Measurements from ENCODE around the gene CDHR1. TPM values are rescaled to one million over a fixed set of nuclear protein-coding genes. Genes with fewer than 3 reads are reported as not detected.
A peak's percentile ranks its signal among the peaks of the same experiment; 100 is the strongest.

The CDHR1 gene
- total and polyA plus RNA-seq, 2 experiments from 2014 or later = 3.2 to 6.6 TPM

DNA sequence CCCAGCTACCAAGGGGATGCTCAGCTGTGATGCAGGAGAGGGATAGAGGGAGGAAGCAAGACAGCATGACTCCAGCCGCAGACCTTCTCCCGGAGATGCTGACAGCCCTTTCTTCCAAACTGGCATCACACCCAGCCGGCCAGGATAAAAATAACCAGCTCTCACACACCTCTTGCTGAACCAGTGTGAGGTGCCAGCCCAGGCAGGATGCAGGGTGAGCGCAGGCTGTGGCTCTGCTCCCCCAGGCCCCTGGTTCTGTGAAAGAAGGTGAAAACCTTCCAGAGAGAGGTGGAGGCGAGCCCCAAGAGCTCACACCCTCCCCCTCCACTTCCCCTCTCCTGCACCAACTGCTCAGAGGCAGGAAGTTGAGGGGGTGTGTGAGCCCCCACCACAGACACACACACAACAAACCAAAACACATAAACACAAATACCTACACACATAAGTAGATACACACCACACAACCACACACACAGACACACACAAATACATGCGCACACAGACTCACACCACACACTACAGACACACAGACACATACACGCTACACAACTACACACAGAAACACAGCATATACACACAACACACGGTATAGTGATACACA, 16.7 kb upstream of the CDHR1 start:
- Histone ChIP-seq H4K20me1 (replicated peaks; ENCODE audit: insufficient read depth) (no peaks in the 10 kb centered on the region; the same call in 1 of the 2 replicates), H3K9me2 (ENCODE audit: insufficient read depth) (no peaks in the 10 kb centered on the region; the same call in 1 of the 2 replicates), H3K4me1 (ENCODE audit: insufficient read depth) (no peaks in the 10 kb centered on the region), H3K36me3 (ENCODE audit: insufficient read depth) (no peaks in the 10 kb centered on the region), H3K79me2 (replicated peaks; ENCODE audit: insufficient read depth) (no peaks in the 10 kb centered on the region), H3F3A (replicated peaks; ENCODE audit: low read depth) (no peaks in the 10 kb centered on the region), H3K27ac (ENCODE audit: low read depth) (no peak overlapping the region), H2AFZ (peak overlapping the region; percentile 47; the same call in 1 of the 2 replicates), H3K4me2 (no peak overlapping the region), H3K4me3 (no peak overlapping the region), H3K27me3 (ENCODE audit: insufficient read depth) (no peaks in the 10 kb centered on the region)
- Mint-ChIP-seq H3K9me3 (peaks cover 18% of the 10 kb centered on the region), H3K27ac (no peak overlapping the region), H3K4me3 (no peak overlapping the region), H3K27me3 (ENCODE audit: insufficient read depth, low read depth, poor library complexity) (peaks cover 5% of the 10 kb centered on the region), H3K36me3 (ENCODE audit: low read depth) (peaks cover 5% of the 10 kb centered on the region; the same call in 1 of the 3 replicates), H3K4me1 (peaks cover 4% of the 10 kb centered on the region; the same call in 1 of the 3 replicates)
- no peak for TF ChIP-seq JUNB (IDR thresholded peaks at IDR 0.05; ENCODE audit: unreplicated experiment)
- TF ChIP-seq REST (IDR thresholded peaks at IDR 0.05; ENCODE audit: unreplicated experiment) = no peak
- TF ChIP-seq, protein P1, sequence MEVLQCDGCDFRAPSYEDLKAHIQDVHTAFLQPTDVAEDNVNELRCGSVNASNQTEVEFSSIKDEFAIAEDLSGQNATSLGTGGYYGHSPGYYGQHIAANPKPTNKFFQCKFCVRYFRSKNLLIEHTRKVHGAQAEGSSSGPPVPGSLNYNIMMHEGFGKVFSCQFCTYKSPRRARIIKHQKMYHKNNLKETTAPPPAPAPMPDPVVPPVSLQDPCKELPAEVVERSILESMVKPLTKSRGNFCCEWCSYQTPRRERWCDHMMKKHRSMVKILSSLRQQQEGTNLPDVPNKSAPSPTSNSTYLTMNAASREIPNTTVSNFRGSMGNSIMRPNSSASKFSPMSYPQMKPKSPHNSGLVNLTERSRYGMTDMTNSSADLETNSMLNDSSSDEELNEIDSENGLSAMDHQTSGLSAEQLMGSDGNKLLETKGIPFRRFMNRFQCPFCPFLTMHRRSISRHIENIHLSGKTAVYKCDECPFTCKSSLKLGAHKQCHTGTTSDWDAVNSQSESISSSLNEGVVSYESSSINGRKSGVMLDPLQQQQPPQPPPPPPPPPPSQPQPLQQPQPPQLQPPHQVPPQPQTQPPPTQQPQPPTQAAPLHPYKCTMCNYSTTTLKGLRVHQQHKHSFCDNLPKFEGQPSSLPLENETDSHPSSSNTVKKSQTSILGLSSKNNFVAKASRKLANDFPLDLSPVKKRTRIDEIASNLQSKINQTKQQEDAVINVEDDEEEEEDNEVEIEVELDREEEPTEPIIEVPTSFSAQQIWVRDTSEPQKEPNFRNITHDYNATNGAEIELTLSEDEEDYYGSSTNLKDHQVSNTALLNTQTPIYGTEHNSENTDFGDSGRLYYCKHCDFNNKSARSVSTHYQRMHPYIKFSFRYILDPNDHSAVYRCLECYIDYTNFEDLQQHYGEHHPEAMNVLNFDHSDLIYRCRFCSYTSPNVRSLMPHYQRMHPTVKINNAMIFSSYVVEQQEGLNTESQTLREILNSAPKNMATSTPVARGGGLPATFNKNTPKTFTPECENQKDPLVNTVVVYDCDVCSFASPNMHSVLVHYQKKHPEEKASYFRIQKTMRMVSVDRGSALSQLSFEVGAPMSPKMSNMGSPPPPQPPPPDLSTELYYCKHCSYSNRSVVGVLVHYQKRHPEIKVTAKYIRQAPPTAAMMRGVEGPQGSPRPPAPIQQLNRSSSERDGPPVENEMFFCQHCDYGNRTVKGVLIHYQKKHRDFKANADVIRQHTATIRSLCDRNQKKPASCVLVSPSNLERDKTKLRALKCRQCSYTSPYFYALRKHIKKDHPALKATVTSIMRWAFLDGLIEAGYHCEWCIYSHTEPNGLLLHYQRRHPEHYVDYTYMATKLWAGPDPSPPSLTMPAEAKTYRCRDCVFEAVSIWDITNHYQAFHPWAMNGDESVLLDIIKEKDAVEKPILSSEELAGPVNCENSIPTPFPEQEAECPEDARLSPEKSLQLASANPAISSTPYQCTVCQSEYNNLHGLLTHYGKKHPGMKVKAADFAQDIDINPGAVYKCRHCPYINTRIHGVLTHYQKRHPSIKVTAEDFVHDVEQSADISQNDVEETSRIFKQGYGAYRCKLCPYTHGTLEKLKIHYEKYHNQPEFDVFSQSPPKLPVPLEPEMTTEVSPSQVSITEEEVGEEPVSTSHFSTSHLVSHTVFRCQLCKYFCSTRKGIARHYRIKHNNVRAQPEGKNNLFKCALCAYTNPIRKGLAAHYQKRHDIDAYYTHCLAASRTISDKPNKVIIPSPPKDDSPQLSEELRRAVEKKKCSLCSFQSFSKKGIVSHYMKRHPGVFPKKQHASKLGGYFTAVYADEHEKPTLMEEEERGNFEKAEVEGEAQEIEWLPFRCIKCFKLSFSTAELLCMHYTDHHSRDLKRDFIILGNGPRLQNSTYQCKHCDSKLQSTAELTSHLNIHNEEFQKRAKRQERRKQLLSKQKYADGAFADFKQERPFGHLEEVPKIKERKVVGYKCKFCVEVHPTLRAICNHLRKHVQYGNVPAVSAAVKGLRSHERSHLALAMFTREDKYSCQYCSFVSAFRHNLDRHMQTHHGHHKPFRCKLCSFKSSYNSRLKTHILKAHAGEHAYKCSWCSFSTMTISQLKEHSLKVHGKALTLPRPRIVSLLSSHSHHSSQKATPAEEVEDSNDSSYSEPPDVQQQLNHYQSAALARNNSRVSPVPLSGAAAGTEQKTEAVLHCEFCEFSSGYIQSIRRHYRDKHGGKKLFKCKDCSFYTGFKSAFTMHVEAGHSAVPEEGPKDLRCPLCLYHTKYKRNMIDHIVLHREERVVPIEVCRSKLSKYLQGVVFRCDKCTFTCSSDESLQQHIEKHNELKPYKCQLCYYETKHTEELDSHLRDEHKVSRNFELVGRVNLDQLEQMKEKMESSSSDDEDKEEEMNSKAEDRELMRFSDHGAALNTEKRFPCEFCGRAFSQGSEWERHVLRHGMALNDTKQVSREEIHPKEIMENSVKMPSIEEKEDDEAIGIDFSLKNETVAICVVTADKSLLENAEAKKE (CRISPR knock-in tag; IDR thresholded peaks at IDR 0.05) = no peak
- TF ChIP-seq EZH2phosphoT487 (IDR thresholded peaks at IDR 0.05; ENCODE audit: unreplicated experiment) = no peak
- no peak for TF ChIP-seq ZNF331 (CRISPR knock-in tag; IDR thresholded peaks at IDR 0.05; ENCODE audit: low read depth)
- TF ChIP-seq STAT1 (IDR thresholded peaks at IDR 0.05; ENCODE audit: unreplicated experiment) = no peak
- TF ChIP-seq POLR2AphosphoS5 (IDR thresholded peaks at IDR 0.05; ENCODE audit: low read depth) = no peak
- ATAC-seq (0 out of 3 replicates have a peak, but pooled peaks have one; percentile 23), DNase-seq (ENCODE audit: low spot score) (no peak)

Data from GM23338 (cell line).